ENCODE data around the gene ADAMTS17. TPM values are rescaled to one million over a fixed set of nuclear protein-coding genes. Genes with fewer than 3 reads are reported as not detected.

Gene ADAMTS17
- total RNA-seq, 1 donor from 2014 or later, result 3.4 TPM

DNA sequence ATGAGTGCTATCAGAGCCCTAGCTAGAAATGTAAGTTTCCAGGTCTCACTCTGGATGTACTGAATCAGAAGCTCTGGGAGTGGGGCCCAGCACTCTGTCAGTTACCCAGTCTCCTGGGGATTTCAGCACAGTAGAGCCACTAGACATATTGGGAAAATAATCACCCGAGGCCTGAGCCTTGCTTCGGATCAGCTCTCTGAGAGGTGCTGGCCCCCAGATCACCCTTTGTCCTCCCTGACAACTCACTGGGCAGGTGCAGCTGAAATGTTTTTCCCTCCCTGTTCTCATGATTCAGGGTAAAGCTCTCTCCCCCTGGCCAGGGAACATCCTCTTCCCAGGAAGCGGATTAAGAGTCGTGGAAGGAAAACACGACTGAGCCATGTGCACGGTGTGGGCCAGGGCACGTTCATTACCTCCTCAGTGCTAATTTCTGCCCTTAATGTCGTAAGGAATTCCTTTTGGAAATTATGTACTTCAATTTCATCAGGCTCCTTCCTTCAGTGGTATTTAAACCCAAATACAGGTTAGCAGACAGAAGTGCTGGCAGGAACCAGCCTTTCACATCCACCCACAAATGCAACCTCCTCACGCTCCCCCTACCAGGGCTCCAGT is 311.8 kb downstream of the ADAMTS17 start:
- TF ChIP-seq, protein P1, sequence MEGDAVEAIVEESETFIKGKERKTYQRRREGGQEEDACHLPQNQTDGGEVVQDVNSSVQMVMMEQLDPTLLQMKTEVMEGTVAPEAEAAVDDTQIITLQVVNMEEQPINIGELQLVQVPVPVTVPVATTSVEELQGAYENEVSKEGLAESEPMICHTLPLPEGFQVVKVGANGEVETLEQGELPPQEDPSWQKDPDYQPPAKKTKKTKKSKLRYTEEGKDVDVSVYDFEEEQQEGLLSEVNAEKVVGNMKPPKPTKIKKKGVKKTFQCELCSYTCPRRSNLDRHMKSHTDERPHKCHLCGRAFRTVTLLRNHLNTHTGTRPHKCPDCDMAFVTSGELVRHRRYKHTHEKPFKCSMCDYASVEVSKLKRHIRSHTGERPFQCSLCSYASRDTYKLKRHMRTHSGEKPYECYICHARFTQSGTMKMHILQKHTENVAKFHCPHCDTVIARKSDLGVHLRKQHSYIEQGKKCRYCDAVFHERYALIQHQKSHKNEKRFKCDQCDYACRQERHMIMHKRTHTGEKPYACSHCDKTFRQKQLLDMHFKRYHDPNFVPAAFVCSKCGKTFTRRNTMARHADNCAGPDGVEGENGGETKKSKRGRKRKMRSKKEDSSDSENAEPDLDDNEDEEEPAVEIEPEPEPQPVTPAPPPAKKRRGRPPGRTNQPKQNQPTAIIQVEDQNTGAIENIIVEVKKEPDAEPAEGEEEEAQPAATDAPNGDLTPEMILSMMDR (IDR thresholded peaks at IDR 0.05), result no peak
- Mint-ChIP-seq H3K27ac (ENCODE audit: unreplicated experiment) (peak overlapping the region; percentile 74), H3K36me3 (ENCODE audit: low read depth) (peaks cover 7% of the 10 kb centered on the region), H3K9me3 (ENCODE audit: low read depth) (peaks cover 10% of the 10 kb centered on the region), H3K27me3 (ENCODE audit: low read depth) (no peaks in the 10 kb centered on the region), H3K4me3 (ENCODE audit: unreplicated experiment) (no peak overlapping the region), H3K4me1 (ENCODE audit: low read depth) (peaks cover 64% of the 10 kb centered on the region)
- DNase-seq (ENCODE audit: low spot score), result no peak

DNA sequence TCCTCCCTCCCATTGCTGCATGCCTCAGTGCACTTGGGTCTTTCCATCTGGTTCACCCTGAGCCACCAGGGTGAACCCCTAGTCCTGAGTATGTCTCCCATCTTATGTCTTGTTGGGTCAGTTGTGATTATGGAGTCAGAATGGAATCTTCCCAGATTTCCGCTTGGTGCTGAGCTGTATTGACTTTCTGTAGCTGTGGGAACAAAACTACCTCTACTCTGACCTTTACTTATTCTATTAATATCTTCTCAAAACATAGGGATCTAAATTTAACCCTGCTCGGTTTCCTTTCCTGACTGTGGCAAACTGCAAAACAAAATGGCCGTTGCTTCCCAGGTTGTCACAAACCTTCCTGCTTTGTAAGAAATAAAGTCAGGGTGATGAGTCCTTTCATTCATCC is 312.7 kb downstream of the ADAMTS17 start:
- no peak for DNase-seq (ENCODE audit: low spot score)
- TF ChIP-seq, protein P1 (IDR thresholded peaks at IDR 0.05), result no peak
- peaks cover 56% of the 10 kb centered on the region for H3K4me1 Mint-ChIP-seq (ENCODE audit: low read depth)
- H3K4me3 Mint-ChIP-seq (ENCODE audit: unreplicated experiment), result no peak overlapping the region
- peaks cover 10% of the 10 kb centered on the region for H3K9me3 Mint-ChIP-seq (ENCODE audit: low read depth)
- H3K27me3 Mint-ChIP-seq (ENCODE audit: low read depth), result no peaks in the 10 kb centered on the region
- peak overlapping the region; percentile 85 for H3K27ac Mint-ChIP-seq (ENCODE audit: unreplicated experiment)
- H3K36me3 Mint-ChIP-seq (ENCODE audit: low read depth), result peaks cover 7% of the 10 kb centered on the region

DNA sequence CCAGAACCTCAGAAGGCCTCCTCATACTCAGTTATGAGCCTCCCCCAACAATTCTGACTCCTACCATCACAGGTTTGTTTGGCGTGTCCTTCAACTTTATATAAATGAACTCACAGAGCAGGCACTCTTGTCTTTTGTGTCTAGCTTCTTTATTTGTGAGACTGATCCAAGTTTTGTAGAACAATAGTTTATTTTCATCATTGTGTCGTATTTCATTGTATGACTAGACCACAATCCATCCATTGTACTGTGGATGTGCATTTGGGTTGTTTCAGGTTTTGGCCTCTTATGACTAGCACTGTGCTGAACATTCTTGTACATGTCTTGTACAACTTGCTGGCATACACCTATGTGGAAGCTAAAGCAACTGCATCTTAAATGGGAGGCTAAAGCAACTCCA is 315.7 kb downstream of the ADAMTS17 start:
- no peaks in the 10 kb centered on the region for H3K27me3 Mint-ChIP-seq (ENCODE audit: low read depth)
- no peak overlapping the region for H3K27ac Mint-ChIP-seq (ENCODE audit: unreplicated experiment)
- TF ChIP-seq, protein P1 (IDR thresholded peaks at IDR 0.05), result no peak
- H3K4me1 Mint-ChIP-seq (ENCODE audit: low read depth), result peaks cover 38% of the 10 kb centered on the region
- no peak for DNase-seq (ENCODE audit: low spot score)
- H3K36me3 Mint-ChIP-seq (ENCODE audit: low read depth), result peaks cover 7% of the 10 kb centered on the region
- no peak overlapping the region for H3K4me3 Mint-ChIP-seq (ENCODE audit: unreplicated experiment)
- H3K9me3 Mint-ChIP-seq (ENCODE audit: low read depth), result peaks cover 10% of the 10 kb centered on the region

DNA sequence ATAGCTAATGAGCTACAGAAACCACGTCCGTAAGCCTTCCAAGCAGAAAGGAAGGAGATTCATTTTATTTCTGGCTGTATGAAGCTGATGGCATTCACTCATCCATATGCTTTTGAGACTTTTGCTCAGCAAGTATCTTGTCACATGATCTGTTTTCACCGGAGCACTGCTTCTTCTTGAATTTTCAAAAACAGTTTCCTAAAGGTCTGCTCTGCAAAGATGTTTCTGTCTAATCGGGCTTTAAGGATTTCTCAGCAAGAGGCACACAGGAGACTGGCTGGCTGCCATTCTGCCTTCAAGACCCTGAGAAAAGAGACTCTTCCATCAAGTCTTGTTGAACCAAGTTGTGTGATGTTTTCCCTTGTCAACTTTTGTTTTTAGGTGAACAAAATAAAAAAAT is 319.0 kb downstream of the ADAMTS17 start:
- TF ChIP-seq, protein P1 (IDR thresholded peaks at IDR 0.05), result no peak
- Mint-ChIP-seq H3K4me3 (ENCODE audit: unreplicated experiment) (no peak overlapping the region), H3K4me1 (ENCODE audit: low read depth) (peaks cover 41% of the 10 kb centered on the region), H3K9me3 (ENCODE audit: low read depth) (peaks cover 6% of the 10 kb centered on the region), H3K36me3 (ENCODE audit: low read depth) (peaks cover 3% of the 10 kb centered on the region), H3K27ac (ENCODE audit: unreplicated experiment) (no peak overlapping the region), H3K27me3 (ENCODE audit: low read depth) (no peaks in the 10 kb centered on the region)
- DNase-seq (ENCODE audit: low spot score), result no peak

GRCh38 chr15:100022391-100022790 is 319.4 kb downstream of the ADAMTS17 start:
- Mint-ChIP-seq H3K27me3 (ENCODE audit: low read depth) (no peaks in the 10 kb centered on the region), H3K27ac (ENCODE audit: unreplicated experiment) (no peak overlapping the region)

More at GRCh38 chr15:100022391-100022790, 319.4 kb downstream of the ADAMTS17 start:
- no peaks in the 10 kb centered on the region for H3K36me3 Mint-ChIP-seq (ENCODE audit: low read depth)
- DNase-seq (ENCODE audit: low spot score), result no peak
- H3K4me3 Mint-ChIP-seq (ENCODE audit: unreplicated experiment), result no peak overlapping the region
- TF ChIP-seq, protein P1 (IDR thresholded peaks at IDR 0.05), result no peak
- peaks cover 44% of the 10 kb centered on the region for H3K4me1 Mint-ChIP-seq (ENCODE audit: low read depth)
- peaks cover 3% of the 10 kb centered on the region for H3K9me3 Mint-ChIP-seq (ENCODE audit: low read depth)
